ENCODE data around the gene KRTAP2-2.
"Not testable (repeated sequence)": the region's sequence is repeated elsewhere in the genome, so short reads cannot be mapped to it uniquely, and the experiment has no call there.

Gene KRTAP2-2

GRCh38 chr17:41064301-41064700 is 9.3 kb upstream of the KRTAP2-2 start:
- DNase-seq, result peak; percentile 46

- DNase-seq, result no peak
Measured at GRCh38 chr17:41063449-41063848, 8.4 kb upstream of the KRTAP2-2 start.

- no peak for DNase-seq
Measured at GRCh38 chr17:41061964-41062363, 6.9 kb upstream of the KRTAP2-2 start.

- no peak for DNase-seq
Measured at GRCh38 chr17:41060052-41060604, 5.1 kb upstream of the KRTAP2-2 start, which contains the start of gene KRTAP2-3. Gene KRTAP2-3 (minus strand): TSS chr17:41060114. CDS start chr17:41060050, 64 bp downstream.

DNA sequence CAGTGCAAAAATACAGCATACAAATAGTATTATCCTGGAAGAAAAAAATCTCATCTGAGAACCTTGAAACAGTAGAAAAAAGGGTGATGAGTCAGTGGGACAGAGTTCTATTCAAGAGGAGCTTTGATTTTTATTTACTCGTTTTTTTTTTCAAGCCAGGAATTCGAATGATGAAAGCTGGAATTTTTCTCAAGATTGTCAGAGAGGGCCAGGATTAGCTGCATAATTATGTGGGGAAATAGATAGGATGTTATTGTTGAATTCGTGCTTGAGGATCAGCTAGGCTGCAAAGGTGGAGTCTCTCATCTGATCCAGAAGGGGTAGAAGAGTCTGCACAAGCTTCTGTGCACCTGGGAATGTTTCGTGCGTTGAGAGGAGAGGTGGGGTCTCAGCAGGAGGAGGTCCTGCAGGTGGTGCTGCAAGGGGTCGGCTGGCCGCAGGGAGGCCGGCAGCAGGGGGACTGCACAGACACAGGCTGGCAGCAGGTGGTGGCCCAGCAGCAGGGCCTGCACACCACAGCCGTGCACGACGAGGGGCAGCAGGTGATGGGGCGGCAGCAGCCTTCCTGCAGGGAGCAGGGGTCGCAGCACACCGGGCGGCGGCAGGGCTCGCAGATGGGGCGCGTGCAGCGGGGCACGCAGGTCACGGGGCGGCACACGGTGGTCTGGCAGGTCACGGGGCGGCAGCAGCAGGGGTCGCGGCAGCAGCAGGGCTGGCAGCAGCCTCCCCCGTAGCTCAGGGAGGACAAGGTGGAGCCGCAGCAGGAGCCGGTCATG is 4.4 kb upstream of the KRTAP2-2 start:
- DNase-seq, result not testable (repeated sequence)

DNA sequence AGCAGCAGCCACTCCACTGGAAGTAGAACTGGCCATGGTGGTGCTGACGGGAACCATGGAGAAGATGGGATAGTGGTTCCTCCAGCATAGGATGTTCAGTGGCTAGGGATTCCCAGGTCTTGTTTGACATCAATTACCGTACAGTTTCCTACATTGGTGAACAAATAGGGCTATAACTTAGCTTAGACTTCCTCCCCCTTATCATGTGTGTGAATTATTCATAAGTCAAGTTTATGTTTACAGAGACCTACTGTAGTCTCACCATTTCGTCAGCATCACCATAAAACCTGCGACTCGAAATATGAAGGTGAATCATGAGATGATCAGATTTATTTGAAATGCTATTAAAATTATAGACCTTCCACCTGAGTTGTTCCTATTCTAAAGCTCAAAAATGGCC is 3.7 kb upstream of the KRTAP2-2 start:
- no peak for DNase-seq

DNA sequence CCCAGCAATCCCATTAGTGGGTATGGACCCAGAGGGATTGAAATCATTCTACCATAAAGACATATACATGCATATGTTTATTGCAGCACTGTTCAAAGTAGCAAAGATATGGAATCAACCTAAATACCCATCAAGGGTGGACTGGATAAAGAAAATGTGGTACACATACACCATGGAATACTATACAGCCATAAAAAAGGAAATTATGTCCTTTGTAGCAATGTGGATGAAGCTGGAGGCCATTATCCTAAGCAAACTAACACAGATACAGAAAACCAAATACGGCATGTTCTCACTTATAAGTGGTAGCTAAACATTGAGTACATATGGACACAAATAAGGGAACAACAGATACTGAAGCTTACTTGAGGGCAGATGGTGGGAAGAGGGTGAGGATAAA is 2.5 kb upstream of the KRTAP2-2 start:
- no peak for DNase-seq

DNA sequence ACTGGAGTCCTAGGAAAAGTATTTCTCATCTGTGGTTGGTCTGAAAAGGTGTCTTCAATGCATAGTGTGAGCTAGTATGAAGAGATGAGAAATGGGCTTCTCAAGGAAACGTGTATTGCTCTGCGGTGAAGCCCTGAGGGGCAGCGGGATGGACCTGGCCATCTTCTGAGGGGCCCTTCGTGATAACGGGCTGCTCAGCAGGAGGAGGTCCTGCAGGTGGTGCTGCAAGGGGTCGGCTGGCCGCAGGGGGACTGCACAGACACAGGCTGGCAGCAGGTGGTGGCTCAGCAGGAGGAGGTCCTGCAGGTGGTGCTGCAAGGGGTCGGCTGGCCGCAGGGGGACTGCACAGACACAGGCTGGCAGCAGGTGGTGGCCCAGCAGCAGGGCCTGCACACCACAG is 474 bp downstream of the KRTAP2-2 start:
- not testable (repeated sequence) for DNase-seq

DNA sequence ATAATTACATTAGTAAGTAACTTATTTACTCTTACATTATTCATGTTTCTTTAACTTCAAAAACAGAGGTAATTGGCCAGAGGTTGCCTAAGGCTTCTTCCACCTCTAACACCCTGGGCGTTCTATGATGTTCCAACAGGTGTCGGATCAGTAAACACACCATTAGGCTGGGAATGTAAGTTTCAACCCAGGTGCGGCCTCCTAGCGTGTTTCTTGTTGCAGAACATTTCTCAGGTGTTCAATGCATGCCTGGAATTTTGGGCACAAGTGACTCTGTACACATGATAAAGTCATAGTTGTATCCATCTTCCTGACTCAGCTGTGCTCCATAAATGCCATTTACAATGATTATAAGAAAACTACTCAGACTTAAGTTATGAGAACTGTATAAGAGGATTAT is 1.0 kb downstream of the KRTAP2-2 start:
- DNase-seq, result no peak

- no peak for DNase-seq
Measured at GRCh38 chr17:41052566-41052965, 2.5 kb downstream of the KRTAP2-2 start.

DNA sequence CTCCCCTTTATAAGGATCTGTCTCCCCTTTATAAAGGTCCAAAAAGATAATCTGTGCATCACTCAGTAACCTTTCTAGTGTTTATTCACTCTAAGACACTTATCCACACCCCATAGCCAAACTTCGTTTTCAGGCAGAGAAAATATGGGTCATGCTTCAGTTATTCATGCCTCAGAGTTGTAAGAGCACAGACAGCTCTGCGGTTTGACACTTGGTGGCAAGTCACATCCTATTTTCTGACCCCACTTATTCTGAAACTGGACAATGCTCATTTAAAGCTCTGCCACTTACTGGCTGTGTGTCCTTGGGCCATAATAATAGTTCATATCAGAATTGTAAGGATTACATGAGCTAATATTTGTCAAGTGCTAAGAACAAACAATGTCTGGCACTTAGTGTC is 5.9 kb downstream of the KRTAP2-2 start:
- DNase-seq, result no peak

GRCh38 chr17:41048441-41048840 is 6.6 kb downstream of the KRTAP2-2 start:
- no peak for DNase-seq

GRCh38 chr17:41046735-41047465 is 8.1 kb downstream of the KRTAP2-2 start, which contains the start of gene KRTAP2-1:
Gene KRTAP2-1 (minus strand): TSS chr17:41047316. CDS start chr17:41047267, 49 bp downstream.
- DNase-seq, result not testable (repeated sequence)

GRCh38 chr17:41042953-41043352 is 12.1 kb downstream of the KRTAP2-2 start:
- no peak for DNase-seq

DNA sequence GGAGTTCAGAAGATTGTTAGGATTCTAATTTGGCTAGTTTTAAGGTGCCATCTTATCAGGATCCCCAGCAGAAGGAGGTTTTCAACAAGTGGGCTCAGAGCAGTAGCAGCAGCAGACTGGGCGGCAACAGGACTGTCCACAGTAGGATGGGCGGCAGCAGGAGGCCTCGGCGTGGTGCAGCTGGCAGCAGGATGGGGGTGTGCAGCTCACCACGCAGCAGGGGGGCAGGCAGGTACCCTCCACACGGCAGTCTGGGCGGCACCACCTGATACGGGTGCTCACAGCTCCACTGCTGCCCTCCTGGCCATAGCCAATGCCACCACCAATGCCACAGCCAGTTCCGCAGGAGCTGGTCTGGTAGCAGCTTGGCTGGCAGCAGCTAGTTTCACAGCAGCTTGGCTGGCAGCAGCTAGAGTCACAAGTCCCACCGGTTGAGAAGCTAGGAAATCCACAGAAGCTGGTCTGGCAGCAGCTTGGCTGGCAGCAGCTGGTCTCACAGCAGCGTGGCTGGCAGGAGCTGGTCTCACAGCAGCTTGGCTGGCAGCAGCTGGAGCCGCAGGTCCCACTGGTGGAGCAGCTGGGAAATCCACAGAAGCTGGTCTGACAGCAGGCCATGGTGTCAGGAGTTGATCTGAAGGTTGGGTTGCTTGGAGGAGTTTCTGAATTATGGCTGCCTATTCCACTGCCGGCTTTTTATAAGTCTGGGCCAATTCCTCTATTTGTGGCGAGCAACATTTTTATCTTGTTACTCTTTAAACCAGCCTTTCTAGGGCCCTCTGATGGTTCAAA is 14.1 kb downstream of the KRTAP2-2 start, which contains the start of gene KRTAP1-1:
Gene KRTAP1-1, minus strand, starts transcription at position 668 of the 789 bp plus-strand sequence. Its CDS starts 53 bp downstream, at position 615.
- DNase-seq, result not testable (repeated sequence)

- DNase-seq, result no peak
Measured at GRCh38 chr17:41037853-41038350, 17.1 kb downstream of the KRTAP2-2 start.

- DNase-seq, result not testable (repeated sequence)
Measured at GRCh38 chr17:41034346-41034935, 20.6 kb downstream of the KRTAP2-2 start, which contains the start of gene KRTAP1-3. Gene KRTAP1-3 (minus strand): TSS chr17:41034874. CDS start chr17:41034821, 53 bp downstream.

DNA sequence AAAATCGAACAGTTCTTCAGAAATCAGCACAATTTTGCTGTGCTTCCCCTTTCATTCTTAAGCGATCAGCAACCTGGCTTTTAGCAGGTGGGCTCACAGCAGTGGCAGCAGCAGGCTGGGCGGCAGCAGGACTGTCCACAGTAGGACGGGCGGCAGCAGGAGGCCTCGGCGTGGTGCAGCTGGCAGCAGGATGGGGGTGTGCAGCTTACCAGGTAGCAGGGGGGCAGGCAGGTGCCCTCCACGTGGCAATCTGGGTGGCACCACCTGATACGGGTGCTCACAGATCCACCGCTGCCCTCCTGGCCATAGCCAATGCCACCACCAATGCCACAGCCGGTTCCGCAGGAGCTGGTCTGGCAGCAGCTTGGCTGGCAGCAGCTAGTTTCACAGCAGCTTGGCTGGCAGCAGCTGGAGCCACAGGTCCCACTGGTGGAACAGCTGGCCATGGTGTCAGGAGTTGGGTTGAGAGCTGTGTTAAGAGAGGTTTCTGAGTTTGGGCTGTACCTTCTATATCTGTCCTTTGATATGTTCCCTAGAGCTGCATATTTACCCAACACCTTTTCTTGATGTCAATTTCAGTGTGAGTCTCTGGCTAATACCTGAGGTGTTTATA is 25.3 kb downstream of the KRTAP2-2 start, which contains the start of gene KRTAP1-4:
Gene KRTAP1-4, minus strand, starts transcription at position 563 of the 613 bp plus-strand sequence. Its CDS starts 117 bp downstream, at position 446.
- no peak for DNase-seq

DNA sequence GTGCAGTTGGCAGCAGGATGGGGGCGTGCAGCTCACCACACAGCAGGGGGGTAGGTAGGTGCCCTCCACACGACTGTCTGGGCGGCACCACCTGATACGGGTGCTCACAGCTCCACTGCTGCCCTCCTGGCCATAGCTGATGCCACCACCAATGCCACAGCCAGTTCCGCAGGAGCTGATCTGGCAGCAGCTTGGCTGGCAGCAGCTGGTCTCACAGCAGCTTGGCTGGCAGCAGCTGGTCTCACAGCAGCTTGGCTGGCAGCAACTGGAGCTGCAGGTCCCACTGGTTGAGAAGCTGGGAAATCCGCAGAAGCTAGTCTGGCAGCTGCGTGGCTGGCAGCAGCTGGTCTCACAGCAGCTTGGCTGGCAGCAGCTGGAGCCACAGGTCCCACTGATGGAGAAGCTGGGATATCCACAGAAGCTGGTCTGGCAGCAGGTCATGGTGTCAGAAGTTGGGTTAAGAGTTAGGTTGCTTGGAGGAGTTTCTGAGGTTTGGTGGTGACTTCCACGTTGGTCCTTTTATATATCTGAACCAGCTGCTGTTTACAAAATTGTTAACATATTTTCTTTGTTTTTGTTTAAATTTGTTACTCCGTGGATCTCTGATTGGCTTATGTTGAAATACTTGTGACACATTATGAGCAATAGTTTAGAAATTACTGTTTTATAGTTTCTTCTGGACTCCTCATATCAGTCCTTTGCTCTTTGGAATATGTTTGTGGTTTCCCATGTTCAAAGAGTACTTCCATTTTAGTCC is 28.1 kb downstream of the KRTAP2-2 start, which contains the start of gene KRTAP1-5:
Gene KRTAP1-5, minus strand, starts transcription at position 494 of the 757 bp plus-strand sequence. Its CDS starts 53 bp downstream, at position 441.
- DNase-seq, result no peak

DNA sequence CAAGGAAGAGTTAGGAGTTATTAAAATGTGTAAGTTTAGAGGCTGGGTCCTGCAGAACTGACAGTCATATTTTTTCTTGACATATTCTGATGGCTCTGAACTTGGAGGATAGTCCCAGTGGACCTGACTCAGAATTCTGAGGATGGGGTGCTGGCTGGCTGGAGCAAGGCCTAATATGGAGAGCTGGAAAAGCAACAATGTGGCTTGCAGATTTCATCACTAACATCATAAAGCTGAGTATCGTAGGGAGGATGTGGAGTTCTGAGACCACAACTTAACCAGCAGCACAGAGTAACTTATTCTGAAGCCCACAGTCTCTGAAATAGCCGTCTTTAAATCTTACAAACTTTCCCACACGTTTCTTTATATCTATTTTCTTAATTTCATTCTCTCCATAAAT is 30.3 kb downstream of the KRTAP2-2 start:
- DNase-seq, result no peak
